GM19239 (cell line): ENCODE measurements around the gene PTPN12.
A peak's percentile ranks its signal among the peaks of the same experiment; 100 is the strongest.
"Not testable (repeated sequence)": the region's sequence is repeated elsewhere in the genome, so short reads cannot be mapped to it uniquely, and the experiment has no call there.

Experiments
- DNase-seq: peaks from one replicate; pipeline ENCODE4 v3.0.0; 2011; ENCODE audit warnings: low spot score; ENCODE audit not compliant: insufficient read length
- FAIRE-seq: peaks from 2 replicates; lab custom pipeline; 2011; peaks lifted over from hg19 to GRCh38; lab: Jason Lieb, UNC

PTPN12 gene

GRCh38 chr7:77571801-77572200, 34.7 kb downstream of the PTPN12 start:
- FAIRE-seq (no peak), DNase-seq (no peak)

DNA sequence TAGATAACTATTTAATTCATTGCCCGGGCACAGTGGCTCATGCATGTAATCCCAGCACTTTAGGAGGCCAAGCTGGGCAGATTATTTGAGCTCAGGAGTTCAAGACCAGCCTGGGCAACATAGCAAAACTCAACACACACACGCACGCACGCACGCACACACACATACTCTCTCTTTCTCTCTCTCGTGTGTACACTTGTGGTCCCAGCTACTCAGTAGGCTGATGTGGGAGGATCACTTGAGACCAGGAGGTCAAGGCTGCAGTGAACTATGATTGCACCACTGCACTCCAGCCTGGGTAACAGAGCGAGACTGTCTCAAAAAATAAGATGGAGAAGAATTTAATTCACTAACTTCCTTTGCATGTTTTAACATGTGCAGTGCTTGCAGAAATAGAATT, 38.1 kb downstream of the PTPN12 start:
- no peak for FAIRE-seq
- DNase-seq, result no peak

- no peak for FAIRE-seq
- no peak for DNase-seq
Observed at GRCh38 chr7:77576856-77577255, 39.8 kb downstream of the PTPN12 start.

DNA sequence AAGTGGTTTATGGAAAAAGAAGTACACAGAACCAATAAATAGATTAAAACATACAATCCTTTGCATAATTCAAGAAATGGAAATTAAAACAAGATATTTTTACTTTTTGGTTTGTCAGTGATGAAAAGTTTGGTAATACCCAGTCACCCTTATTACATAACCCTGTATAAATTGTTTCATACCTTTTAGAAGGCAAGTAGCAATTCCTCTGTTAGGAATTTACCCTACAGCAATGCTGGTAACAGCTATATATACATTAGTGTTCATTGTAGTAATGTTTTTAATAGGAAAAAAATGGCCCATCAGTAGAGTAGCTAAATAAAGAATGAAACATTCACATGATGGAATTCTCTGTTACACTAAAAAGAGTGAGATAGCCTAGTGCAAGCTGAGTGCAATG, 42.7 kb downstream of the PTPN12 start:
- DNase-seq (no peak), FAIRE-seq (peak; percentile 61)

GRCh38 chr7:77580762-77581350, 43.8 kb downstream of the PTPN12 start:
- DNase-seq (no peak), FAIRE-seq (peak; percentile 8)

- FAIRE-seq, result no peak
- DNase-seq, result no peak
Observed at GRCh38 chr7:77587272-77587671, 50.2 kb downstream of the PTPN12 start.

GRCh38 chr7:77600952-77601351, 63.9 kb downstream of the PTPN12 start:
- DNase-seq (no peak), FAIRE-seq (no peak)

DNA sequence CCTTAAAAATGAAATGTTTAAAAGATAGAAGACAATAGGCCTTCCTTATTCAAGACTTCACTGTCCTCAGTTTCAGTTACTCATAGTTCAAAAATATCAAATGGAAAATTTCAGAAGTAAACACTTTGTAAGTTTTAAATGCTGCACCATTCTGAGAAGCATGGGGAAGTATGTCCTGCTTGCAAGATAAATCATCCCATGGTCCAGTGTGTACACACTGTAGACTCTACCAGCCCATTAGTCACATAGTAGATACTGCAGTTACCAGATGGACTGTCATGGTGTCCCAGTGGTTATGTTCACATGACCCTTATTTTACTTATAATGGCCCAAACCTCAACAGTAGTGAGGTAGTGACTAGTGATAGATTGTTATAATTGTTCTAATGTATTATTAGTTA, 69.5 kb downstream of the PTPN12 start:
- FAIRE-seq, result no peak
- DNase-seq, result no peak

DNA sequence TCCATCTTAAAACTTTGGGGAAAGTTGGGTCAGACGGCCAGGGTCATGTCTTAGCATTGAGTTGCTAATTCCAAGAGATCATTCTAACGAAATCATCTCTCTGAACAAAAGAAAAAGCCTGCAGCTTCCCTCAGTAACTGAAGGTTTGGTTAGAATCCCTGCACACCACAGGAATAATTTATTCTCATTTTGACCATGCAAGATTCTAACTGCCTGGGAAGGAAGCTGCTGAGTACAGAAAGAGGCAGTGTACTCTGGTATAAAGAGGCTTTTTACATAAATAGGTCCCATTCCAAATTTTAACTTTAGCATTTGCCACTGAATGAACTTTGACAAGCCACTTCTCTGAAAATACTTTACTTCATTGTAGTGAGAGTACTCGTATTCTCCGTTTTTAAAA, 82.2 kb downstream of the PTPN12 start:
- FAIRE-seq (no peak), DNase-seq (no peak)

DNA sequence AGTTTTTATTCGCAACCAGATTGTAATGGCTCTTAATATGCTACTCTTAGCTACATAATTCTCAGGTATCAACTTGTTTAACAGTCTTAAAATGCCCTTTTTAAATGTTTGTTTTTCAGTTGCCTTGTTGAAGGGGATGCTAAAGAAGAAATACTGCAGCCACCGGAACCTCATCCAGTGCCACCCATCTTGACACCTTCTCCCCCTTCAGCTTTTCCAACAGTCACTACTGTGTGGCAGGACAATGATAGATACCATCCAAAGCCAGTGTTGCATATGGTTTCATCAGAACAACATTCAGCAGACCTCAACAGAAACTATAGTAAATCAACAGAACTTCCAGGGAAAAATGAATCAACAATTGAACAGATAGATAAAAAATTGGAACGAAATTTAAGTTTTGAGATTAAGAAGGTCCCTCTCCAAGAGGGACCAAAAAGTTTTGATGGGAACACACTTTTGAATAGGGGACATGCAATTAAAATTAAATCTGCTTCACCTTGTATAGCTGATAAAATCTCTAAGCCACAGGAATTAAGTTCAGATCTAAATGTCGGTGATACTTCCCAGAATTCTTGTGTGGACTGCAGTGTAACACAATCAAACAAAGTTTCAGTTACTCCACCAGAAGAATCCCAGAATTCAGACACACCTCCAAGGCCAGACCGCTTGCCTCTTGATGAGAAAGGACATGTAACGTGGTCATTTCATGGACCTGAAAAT, 89.7 kb downstream of the PTPN12 start:
- no peak for DNase-seq
- no peak for FAIRE-seq

DNA sequence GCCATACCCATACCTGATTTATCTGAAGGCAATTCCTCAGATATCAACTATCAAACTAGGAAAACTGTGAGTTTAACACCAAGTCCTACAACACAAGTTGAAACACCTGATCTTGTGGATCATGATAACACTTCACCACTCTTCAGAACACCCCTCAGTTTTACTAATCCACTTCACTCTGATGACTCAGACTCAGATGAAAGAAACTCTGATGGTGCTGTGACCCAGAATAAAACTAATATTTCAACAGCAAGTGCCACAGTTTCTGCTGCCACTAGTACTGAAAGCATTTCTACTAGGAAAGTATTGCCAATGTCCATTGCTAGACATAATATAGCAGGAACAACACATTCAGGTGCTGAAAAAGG, 90.2 kb downstream of the PTPN12 start:
- no peak for DNase-seq

DNA sequence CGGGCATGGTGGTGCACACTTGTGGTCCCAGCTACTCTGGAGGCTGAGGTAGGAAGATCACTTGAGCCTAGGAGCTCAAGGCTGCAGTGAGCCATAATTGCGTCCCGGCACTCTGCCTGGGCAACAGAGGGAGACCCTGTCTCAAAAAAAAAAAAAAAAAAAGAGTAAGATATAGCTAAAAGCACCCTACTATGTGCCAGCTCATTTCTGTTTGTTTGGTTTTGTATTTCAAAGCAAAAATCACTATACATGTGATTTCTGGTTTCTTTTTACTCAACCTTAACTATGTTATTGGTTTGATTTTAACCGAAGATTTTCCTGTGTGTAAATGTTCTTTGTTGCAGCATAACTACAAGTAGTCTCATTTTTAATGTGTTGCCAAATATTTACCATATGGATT, 92.7 kb downstream of the PTPN12 start:
- FAIRE-seq (no peak), DNase-seq (no peak)

More for the DNA sequence above, 90.2 kb downstream of the PTPN12 start:
- FAIRE-seq, result no peak

- DNase-seq, result no peak
- no peak for FAIRE-seq
Observed at GRCh38 chr7:77631820-77632219, 94.7 kb downstream of the PTPN12 start.

GRCh38 chr7:77644774-77645173, 107.7 kb downstream of the PTPN12 start:
- FAIRE-seq (no peak), DNase-seq (no peak)

DNA sequence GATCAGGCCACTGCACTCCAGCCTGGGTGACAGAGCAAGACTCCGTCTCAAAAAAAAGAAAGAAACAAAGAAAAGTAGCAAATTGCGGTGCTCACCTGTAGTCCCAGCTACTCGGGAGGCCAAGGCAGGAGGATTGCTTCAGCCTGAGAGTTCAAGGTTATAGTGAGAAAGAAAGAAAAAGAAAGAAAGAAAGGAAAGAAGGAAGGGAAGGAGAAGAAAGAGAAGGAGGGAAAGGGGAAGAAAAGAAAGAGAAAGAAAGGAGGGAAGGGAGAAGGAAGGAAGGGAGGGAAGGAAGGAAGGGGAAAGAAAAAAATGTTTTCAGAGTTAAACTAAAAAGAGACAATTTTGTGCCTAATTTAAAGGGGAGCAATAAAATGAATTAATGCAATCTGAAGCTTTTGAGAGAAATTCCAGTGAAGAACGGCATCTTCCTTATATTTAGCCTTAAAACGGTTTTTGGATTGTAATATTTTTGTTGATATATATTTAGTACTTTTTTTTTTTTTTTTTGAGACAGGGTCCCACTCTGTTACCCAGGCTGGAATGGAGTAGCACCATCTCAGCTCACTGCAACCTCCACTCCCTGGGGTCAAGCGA, 111.7 kb downstream of the PTPN12 start:
- FAIRE-seq (no peak), DNase-seq (no peak)

- DNase-seq (no peak), FAIRE-seq (no peak)
Observed at GRCh38 chr7:77649716-77650349, 112.7 kb downstream of the PTPN12 start.

GRCh38 chr7:77651575-77652162, 114.6 kb downstream of the PTPN12 start:
- DNase-seq, result peak; percentile 32
- peak; percentile 76 for FAIRE-seq

- FAIRE-seq, DNase-seq: not testable (repeated sequence)
Observed at GRCh38 chr7:77652826-77653225, 115.7 kb downstream of the PTPN12 start.

- no peak for FAIRE-seq
- DNase-seq, result no peak
Observed at GRCh38 chr7:77653572-77653971, 116.5 kb downstream of the PTPN12 start.

GRCh38 chr7:77655356-77655755, 118.3 kb downstream of the PTPN12 start:
- DNase-seq (no peak), FAIRE-seq (no peak)
